WTC11 (cell line): ENCODE results near the gene SLC7A7. TPM values are rescaled to one million over a fixed set of nuclear protein-coding genes. Genes with fewer than 3 reads are reported as not detected.
A peak's percentile ranks its signal among the peaks of the same experiment; 100 is the strongest.

ENCODE experiments used
- ATAC-seq: fragments of 200-7000 bp; cut with Tn5 transposase; 2 replicates; pipeline ENCODE4 v1.10.0; 2021; ENCODE audit warnings: mild to moderate bottlenecking, moderate library complexity
- CTCF ChIA-PET: fragments of 300-600 bp; sonication (Branson Sonifier 250); formaldehyde crosslinking; loops from one replicate; lab custom pipeline; 2021; ENCODE audit warnings: antibody characterized with exemption; lab: Charles Lee
- POLR2A ChIA-PET: fragments of 350-600 bp; sonication (Branson Sonifier 250); formaldehyde crosslinking; loops from one replicate; lab custom pipeline; 2021; ENCODE audit warnings: antibody characterized with exemption; lab: Charles Lee
- DNase-seq: peaks from one replicate; pipeline ENCODE4 v3.0.0; 2021; ENCODE audit warnings: low spot score
- H3K27ac Mint-ChIP-seq: 2 replicates; pipeline ENCODE4 v1.8.0; 2021; ENCODE audit warnings: mixed read lengths
- H3K27me3 Mint-ChIP-seq: 2 replicates; pipeline ENCODE4 v1.8.0; 2021; ENCODE audit warnings: low read depth, mild to moderate bottlenecking, moderate library complexity, mixed read lengths
- H3K36me3 Mint-ChIP-seq: 2 replicates; pipeline ENCODE4 v1.8.0; 2021; ENCODE audit warnings: mixed read lengths
- H3K4me1 Mint-ChIP-seq: 2 replicates; pipeline ENCODE4 v1.8.0; 2022; ENCODE audit warnings: mixed read lengths
- H3K4me3 Mint-ChIP-seq: 2 replicates; pipeline ENCODE4 v1.8.0; 2021; ENCODE audit warnings: mild to moderate bottlenecking, moderate library complexity, mixed read lengths
- H3K9me3 Mint-ChIP-seq: 2 replicates; pipeline ENCODE4 v1.8.0; 2021; ENCODE audit warnings: mixed read lengths
- AFF4 ChIP-seq: sonication (generic); formaldehyde crosslinking; IDR thresholded peaks from 2 replicates; pipeline ENCODE4 v1.8.1; 2023; ENCODE audit warnings: mild to moderate bottlenecking, missing genetic modification reagents, borderline replicate concordance
- ATF2 ChIP-seq: sonication (generic); formaldehyde crosslinking; IDR thresholded peaks from 2 replicates; pipeline ENCODE4 v1.8.1; 2022; ENCODE audit warnings: low read depth, missing genetic modification reagents, borderline replicate concordance
- ATF3 ChIP-seq: sonication (generic); formaldehyde crosslinking; conservative IDR thresholded peaks from 2 replicates; pipeline ENCODE4 v1.8.1; 2022; ENCODE audit warnings: mild to moderate bottlenecking, missing genetic modification reagents
- CREB1 ChIP-seq: sonication (generic); formaldehyde crosslinking; IDR thresholded peaks from 2 replicates; pipeline ENCODE4 v1.8.0; 2023; ENCODE audit warnings: mild to moderate bottlenecking, missing genetic modification reagents
- ESRRA ChIP-seq: sonication (generic); formaldehyde crosslinking; IDR thresholded peaks from 2 replicates; pipeline ENCODE4 v1.8.1; 2022; ENCODE audit warnings: mild to moderate bottlenecking, missing genetic modification reagents, borderline replicate concordance
- ETV6 ChIP-seq: sonication (generic); formaldehyde crosslinking; IDR thresholded peaks from 2 replicates; pipeline ENCODE4 v1.8.1; 2022; ENCODE audit warnings: mild to moderate bottlenecking, missing genetic modification reagents
- FOXP4 ChIP-seq: sonication (generic); formaldehyde crosslinking; IDR thresholded peaks from 2 replicates; pipeline ENCODE4 v1.8.0; 2022; ENCODE audit warnings: mild to moderate bottlenecking, missing genetic modification reagents
- GABPB1 ChIP-seq: sonication (generic); formaldehyde crosslinking; IDR thresholded peaks from 2 replicates; pipeline ENCODE4 v1.8.1; 2023; ENCODE audit warnings: mild to moderate bottlenecking, missing genetic modification reagents
- GRHL2 ChIP-seq: fragments of 250-450 bp; sonication (Bioruptor Pico); IDR thresholded peaks from 2 replicates; pipeline ENCODE4 v1.8.0; 2022; ENCODE audit warnings: mild to moderate bottlenecking, moderate library complexity; ENCODE audit not compliant: insufficient replicate concordance, severe bottlenecking
- HMGXB4 ChIP-seq: sonication (generic); formaldehyde crosslinking; IDR thresholded peaks from 2 replicates; pipeline ENCODE4 v1.8.1; 2023; ENCODE audit warnings: mild to moderate bottlenecking, moderate library complexity, missing genetic modification reagents
- JUN ChIP-seq: sonication (generic); formaldehyde crosslinking; IDR thresholded peaks from 2 replicates; pipeline ENCODE4 v1.8.0; 2023; ENCODE audit warnings: mild to moderate bottlenecking, missing genetic modification reagents
- KAT7 ChIP-seq: sonication (generic); formaldehyde crosslinking; IDR thresholded peaks from 2 replicates; pipeline ENCODE4 v1.8.1; 2023; ENCODE audit warnings: missing genetic modification reagents, mild to moderate bottlenecking, borderline replicate concordance
- MLX ChIP-seq: sonication (generic); formaldehyde crosslinking; IDR thresholded peaks from 2 replicates; pipeline ENCODE4 v1.8.1; 2023; ENCODE audit warnings: mild to moderate bottlenecking, missing genetic modification reagents, moderate library complexity
- MXD4 ChIP-seq: fragments of 250-450 bp; sonication (Bioruptor Pico); IDR thresholded peaks from 2 replicates; pipeline ENCODE4 v1.8.0; 2021; ENCODE audit warnings: mild to moderate bottlenecking, moderate library complexity, borderline replicate concordance
- NFE2L1 ChIP-seq: sonication (generic); formaldehyde crosslinking; IDR thresholded peaks from 2 replicates; pipeline ENCODE4 v1.8.1; 2023; ENCODE audit warnings: missing genetic modification reagents
- NFYB ChIP-seq: sonication (generic); formaldehyde crosslinking; conservative IDR thresholded peaks from 2 replicates; pipeline ENCODE4 v1.8.0; 2022; ENCODE audit warnings: low read depth, missing genetic modification reagents
- RELA ChIP-seq: sonication (generic); formaldehyde crosslinking; IDR thresholded peaks from 2 replicates; pipeline ENCODE4 v1.8.1; 2022; ENCODE audit warnings: missing genetic modification reagents, mild to moderate bottlenecking, borderline replicate concordance
- SP1 ChIP-seq: sonication (generic); formaldehyde crosslinking; conservative IDR thresholded peaks from 2 replicates; pipeline ENCODE4 v1.8.1; 2022; ENCODE audit warnings: missing genetic modification reagents
- ZMAT4 ChIP-seq: fragments of 250-450 bp; sonication (Bioruptor Pico); IDR thresholded peaks from 2 replicates; pipeline ENCODE4 v1.9.0; 2021; ENCODE audit warnings: mild to moderate bottlenecking
- ZNF138 ChIP-seq: sonication (generic); formaldehyde crosslinking; conservative IDR thresholded peaks from 2 replicates; pipeline ENCODE4 v1.8.1; 2022; ENCODE audit warnings: mild to moderate bottlenecking, moderate library complexity, missing genetic modification reagents
- ZNF219 ChIP-seq: sonication (generic); formaldehyde crosslinking; IDR thresholded peaks from 2 replicates; pipeline ENCODE4 v1.8.0; 2023; ENCODE audit warnings: missing genetic modification reagents, mild to moderate bottlenecking, borderline replicate concordance
- ZNF532 ChIP-seq: fragments of 250-450 bp; sonication (Bioruptor Pico); IDR thresholded peaks from 2 replicates; pipeline ENCODE4 v1.9.0; 2021; ENCODE audit warnings: mild to moderate bottlenecking, borderline replicate concordance
- total RNA-seq: library from RNA; stranded (reverse); gene quantifications from 3 replicates; pipeline ENCODE4 v1.2.3, GENCODE V29; 2021

The SLC7A7 gene
- total RNA-seq, 1 experiment from 2014 or later: 4.3 TPM

GRCh38 chr14:22822571-22823098 lies 7.4 kb upstream of the SLC7A7 start:
- H3K9me3 Mint-ChIP-seq: no peaks in the 10 kb centered on the region
- H3K4me1 Mint-ChIP-seq: peaks cover 57% of the 10 kb centered on the region
- ChIA-PET POLR2A (interaction anchor here (0.5 to 6.5 kb wide), 20 partner anchors 9 to 134 kb away, joined by 3 to 81 read pairs (median 8); partner anchors contain the start of genes HAUS4, LRP10, MMP14 and OXA1L), CTCF (interaction anchor here (0.5 to 7.8 kb wide), 40 partner anchors 9 to 681 kb away, joined by 3 to 280 read pairs (median 6); partner anchors contain the start of genes AJUBA, DAD1, HAUS4 and LRP10)
- H3K4me3 Mint-ChIP-seq: peak overlapping the region; percentile 77
- peaks cover 6% of the 10 kb centered on the region for H3K27me3 Mint-ChIP-seq
- H3K27ac Mint-ChIP-seq: peak overlapping the region; percentile 78
- no peaks in the 10 kb centered on the region for H3K36me3 Mint-ChIP-seq
- peak; percentile 97 for DNase-seq
- ATAC-seq: peak; percentile 79
- TF ChIP-seq RELA (CRISPR knock-in tag) (no peak), ETV6 (CRISPR knock-in tag) (no peak), GABPB1 (CRISPR knock-in tag) (peak; percentile 99), NFYB (CRISPR knock-in tag) (no peak), ZMAT4 (CRISPR knock-in tag) (no peak), KAT7 (CRISPR knock-in tag) (no peak), ATF2 (no peak), AFF4 (CRISPR knock-in tag) (no peak), JUN (CRISPR knock-in tag) (no peak), SP1 (CRISPR knock-in tag) (no peak), ESRRA (CRISPR knock-in tag) (0 out of 2 replicates have a peak, but pooled peaks have one; percentile 34), MLX (no peak), ZNF532 (CRISPR knock-in tag) (no peak), ATF3 (CRISPR knock-in tag) (0 out of 2 replicates have a peak, but pooled peaks have one; percentile 67), FOXP4 (CRISPR knock-in tag) (no peak), ZNF219 (no peak), MXD4 (CRISPR knock-in tag) (no peak), ZNF138 (CRISPR knock-in tag) (no peak), CREB1 (CRISPR knock-in tag) (no peak), HMGXB4 (CRISPR knock-in tag) (no peak), NFE2L1 (CRISPR knock-in tag) (no peak), GRHL2 (no peak)
